ENCODE results near the gene PRCP. TPM values are rescaled to one million over a fixed set of nuclear protein-coding genes. Genes with fewer than 3 reads are reported as not detected.

Gene PRCP
- total RNA-seq, 2 experiments from 2014 or later = 23.0 to 23.3 TPM

DNA sequence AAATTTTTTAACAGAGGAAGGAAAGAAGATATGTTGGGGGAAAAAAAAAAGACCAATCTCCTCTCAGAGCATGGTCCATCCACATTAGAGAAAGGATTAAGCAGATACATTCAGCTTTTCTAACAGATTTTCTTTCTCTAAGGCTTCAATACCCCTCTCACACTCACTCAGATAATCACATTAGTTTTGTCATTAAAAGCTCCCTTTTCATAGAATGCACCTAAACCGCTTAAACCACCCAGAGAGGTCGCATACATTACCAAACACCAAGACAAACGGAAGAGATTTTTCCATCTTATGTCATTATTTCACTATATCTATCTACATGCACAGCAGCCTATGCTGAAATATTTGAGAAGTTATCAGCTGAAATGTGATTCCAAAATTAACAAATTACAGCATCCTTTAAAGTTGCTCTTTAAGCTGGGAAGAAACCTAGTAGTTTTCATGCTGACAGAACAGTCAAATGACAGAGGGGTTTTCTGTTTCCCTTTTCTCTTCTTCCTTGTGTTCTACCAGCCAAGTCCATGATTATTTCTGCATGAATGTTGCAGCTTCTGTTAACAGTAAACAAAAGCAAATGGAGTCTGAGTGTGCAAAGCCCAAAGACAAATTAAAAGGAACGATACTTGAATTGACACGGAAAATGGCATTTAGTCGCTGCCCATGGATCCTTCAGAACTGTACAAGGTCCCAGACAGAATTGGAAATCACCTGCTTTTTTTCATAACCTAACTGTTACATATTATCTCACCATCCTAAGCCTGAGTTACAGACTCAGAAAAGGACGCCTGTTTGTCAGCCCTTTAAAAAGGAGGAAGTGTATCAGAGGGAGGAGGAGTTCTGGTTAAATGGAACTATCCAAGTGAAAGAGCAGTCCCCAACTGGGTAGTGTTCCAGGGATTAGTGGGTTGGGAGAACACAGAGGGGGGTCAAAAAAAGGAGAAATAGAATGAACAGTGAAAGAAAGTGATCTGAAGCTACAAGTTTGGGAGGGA lies 54.6 kb downstream of the PRCP start:
- intact Hi-C loops (cut with micrococcal nuclease) = no loop called here
- H3K4me1 Mint-ChIP-seq (ENCODE audit: low read depth) = no peaks in the 10 kb centered on the region
- no peak overlapping the region for H3K27ac Mint-ChIP-seq
- no peaks in the 10 kb centered on the region for H3K27me3 Mint-ChIP-seq (ENCODE audit: low read depth)
- CTCF ChIA-PET = interaction anchor here (0.5 to 0.9 kb wide), 3 partner anchors 22 to 756 kb away, joined by 3 to 4 read pairs (median 3); no protein-coding TSS in a partner anchor
- peaks cover 1% of the 10 kb centered on the region for H3K36me3 Mint-ChIP-seq (ENCODE audit: low read depth)
- no peak for DNase-seq
- no peaks in the 10 kb centered on the region for H3K9me3 Mint-ChIP-seq
- no peak overlapping the region for H3K4me3 Mint-ChIP-seq

DNA sequence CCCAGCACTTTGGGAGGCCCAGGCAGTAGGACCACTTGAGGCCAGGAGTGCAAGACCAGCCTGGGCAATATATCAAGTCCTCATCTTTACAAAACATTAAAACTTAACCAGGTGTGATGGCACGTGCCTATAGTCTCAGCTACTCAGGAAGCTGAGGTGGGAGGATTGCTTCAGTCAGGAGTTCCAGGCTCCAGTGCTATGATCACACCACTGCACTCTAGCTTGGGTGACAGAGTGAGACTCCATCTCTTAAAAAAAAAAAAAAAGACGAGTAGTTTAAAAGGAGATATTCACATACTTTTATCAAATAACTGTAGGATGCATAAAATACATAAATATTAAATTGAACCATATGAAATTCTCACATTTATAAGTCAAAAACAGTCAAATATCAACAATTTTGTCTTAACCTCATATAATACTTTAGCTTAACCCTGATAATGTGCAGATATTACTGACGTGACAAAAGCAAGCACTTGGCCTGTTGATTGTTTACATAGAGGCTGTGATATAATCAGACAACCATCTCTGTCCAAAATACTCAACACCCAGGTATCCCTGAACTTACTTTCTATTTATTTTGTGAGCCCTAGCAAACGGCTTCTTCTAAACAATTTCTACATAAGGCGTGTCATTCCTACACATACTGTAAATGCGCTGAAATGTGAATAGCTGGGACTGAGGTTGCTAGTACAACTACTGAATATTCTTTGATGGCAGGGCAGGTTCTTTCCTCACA lies 57.0 kb downstream of the PRCP start:
- intact Hi-C loops (cut with micrococcal nuclease) = no loop called here
- no peaks in the 10 kb centered on the region for H3K4me1 Mint-ChIP-seq (ENCODE audit: low read depth)
- CTCF ChIA-PET = interaction anchor here (0.6 to 1.0 kb wide), 3 partner anchors 24 to 407 kb away, joined by 3 to 4 read pairs (median 3); no protein-coding TSS in a partner anchor
- H3K9me3 Mint-ChIP-seq = no peaks in the 10 kb centered on the region
- DNase-seq = no peak
- H3K27ac Mint-ChIP-seq = no peak overlapping the region
- no peaks in the 10 kb centered on the region for H3K27me3 Mint-ChIP-seq (ENCODE audit: low read depth)
- peaks cover 1% of the 10 kb centered on the region for H3K36me3 Mint-ChIP-seq (ENCODE audit: low read depth)
- no peak overlapping the region for H3K4me3 Mint-ChIP-seq

DNA sequence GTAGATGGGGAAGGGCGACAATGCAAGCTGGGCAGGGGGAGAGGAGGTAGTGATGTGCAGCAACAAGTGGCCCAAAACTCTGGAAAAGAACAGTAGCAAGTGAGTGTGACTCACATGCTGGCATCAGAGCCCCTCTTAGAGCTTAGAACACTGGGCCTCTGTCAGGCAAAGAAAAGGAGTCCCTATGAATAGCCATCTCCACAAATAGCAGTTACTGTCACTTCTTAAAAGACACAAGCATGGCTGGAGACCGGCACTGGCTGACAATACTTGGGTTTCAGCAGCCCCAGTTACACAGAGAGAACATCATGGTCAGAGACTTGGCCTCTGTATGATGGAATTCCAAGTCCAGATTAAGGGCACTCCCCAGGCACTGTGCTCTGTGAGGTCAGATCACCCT lies 58.2 kb downstream of the PRCP start:
- H3K9me3 Mint-ChIP-seq = no peaks in the 10 kb centered on the region
- CTCF ChIA-PET = interaction anchor here (0.8 kb wide), 1 partner anchor 25 kb away, joined by 3 read pairs; no protein-coding TSS in a partner anchor
- H3K27me3 Mint-ChIP-seq (ENCODE audit: low read depth) = no peaks in the 10 kb centered on the region
- no peak overlapping the region for H3K27ac Mint-ChIP-seq
- intact Hi-C loops (cut with micrococcal nuclease) = no loop called here
- no peak overlapping the region for H3K4me3 Mint-ChIP-seq
- no peak for DNase-seq
- H3K36me3 Mint-ChIP-seq (ENCODE audit: low read depth) = peaks cover 1% of the 10 kb centered on the region
- H3K4me1 Mint-ChIP-seq (ENCODE audit: low read depth) = no peaks in the 10 kb centered on the region

DNA sequence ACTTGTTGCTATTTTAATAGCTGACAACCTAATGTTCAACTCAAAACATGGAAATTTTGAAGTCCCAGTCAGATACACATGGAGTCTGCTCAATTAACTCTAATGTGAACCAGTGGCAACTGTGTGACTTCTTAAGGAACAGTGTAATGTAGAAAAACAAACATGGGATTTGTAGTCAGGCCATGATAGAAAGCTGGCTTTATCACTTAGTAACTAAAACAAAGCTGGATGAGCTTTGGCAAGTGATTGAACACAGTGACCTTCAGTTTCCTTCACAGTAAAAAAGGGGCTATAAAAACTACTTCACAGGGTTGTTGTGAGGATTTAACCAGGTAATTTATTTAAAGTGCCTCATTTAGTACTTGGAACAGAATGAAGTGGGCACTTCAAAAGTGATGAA lies 62.6 kb downstream of the PRCP start:
- intact Hi-C loops (cut with micrococcal nuclease) = no loop called here
- H3K9me3 Mint-ChIP-seq = no peaks in the 10 kb centered on the region
- H3K36me3 Mint-ChIP-seq (ENCODE audit: low read depth) = peaks cover 20% of the 10 kb centered on the region
- no peak for DNase-seq
- no peak overlapping the region for H3K27ac Mint-ChIP-seq
- CTCF ChIA-PET = no interaction called here
- no peak overlapping the region for H3K4me3 Mint-ChIP-seq
- no peaks in the 10 kb centered on the region for H3K27me3 Mint-ChIP-seq (ENCODE audit: low read depth)
- no peaks in the 10 kb centered on the region for H3K4me1 Mint-ChIP-seq (ENCODE audit: low read depth)

DNA sequence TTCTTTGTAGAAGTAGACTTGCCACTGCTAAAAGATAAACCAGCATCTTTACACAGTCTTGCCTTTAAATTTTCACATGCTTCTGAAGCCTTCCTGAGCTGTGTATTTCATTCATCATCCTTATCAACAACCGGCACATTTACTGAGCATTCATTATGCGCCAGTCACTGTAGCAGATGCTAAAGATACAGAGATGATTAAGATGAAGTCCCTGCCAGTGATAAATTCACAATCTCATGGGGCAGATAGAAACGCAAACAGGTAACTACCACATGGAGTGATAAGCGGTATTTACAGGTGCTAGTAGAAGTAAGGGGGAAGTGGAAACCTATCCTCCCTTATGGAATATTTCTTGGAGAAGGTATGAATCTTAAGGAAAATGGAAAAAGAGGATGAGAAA lies 67.2 kb downstream of the PRCP start:
- no peaks in the 10 kb centered on the region for H3K9me3 Mint-ChIP-seq
- H3K4me3 Mint-ChIP-seq = no peak overlapping the region
- no peak overlapping the region for H3K27ac Mint-ChIP-seq
- DNase-seq = no peak
- no peaks in the 10 kb centered on the region for H3K27me3 Mint-ChIP-seq (ENCODE audit: low read depth)
- CTCF ChIA-PET = interaction anchor here (0.6 kb wide), 1 partner anchor 416 kb away, joined by 3 read pairs; no protein-coding TSS in a partner anchor
- peaks cover 23% of the 10 kb centered on the region for H3K36me3 Mint-ChIP-seq (ENCODE audit: low read depth)
- H3K4me1 Mint-ChIP-seq (ENCODE audit: low read depth) = no peaks in the 10 kb centered on the region
- intact Hi-C loops (cut with micrococcal nuclease) = no loop called here

GRCh38 chr11:82831364-82831763 lies 68.9 kb downstream of the PRCP start:
- Mint-ChIP-seq H3K4me3 (no peak overlapping the region), H3K36me3 (ENCODE audit: low read depth) (peaks cover 23% of the 10 kb centered on the region), H3K27me3 (ENCODE audit: low read depth) (no peaks in the 10 kb centered on the region), H3K9me3 (no peaks in the 10 kb centered on the region), H3K4me1 (ENCODE audit: low read depth) (no peaks in the 10 kb centered on the region), H3K27ac (no peak overlapping the region)
- CTCF ChIA-PET = interaction anchor here (0.6 kb wide), 1 partner anchor 136 kb away, joined by 3 read pairs; no protein-coding TSS in a partner anchor
- intact Hi-C loops (cut with micrococcal nuclease) = no loop called here
- no peak for DNase-seq

DNA sequence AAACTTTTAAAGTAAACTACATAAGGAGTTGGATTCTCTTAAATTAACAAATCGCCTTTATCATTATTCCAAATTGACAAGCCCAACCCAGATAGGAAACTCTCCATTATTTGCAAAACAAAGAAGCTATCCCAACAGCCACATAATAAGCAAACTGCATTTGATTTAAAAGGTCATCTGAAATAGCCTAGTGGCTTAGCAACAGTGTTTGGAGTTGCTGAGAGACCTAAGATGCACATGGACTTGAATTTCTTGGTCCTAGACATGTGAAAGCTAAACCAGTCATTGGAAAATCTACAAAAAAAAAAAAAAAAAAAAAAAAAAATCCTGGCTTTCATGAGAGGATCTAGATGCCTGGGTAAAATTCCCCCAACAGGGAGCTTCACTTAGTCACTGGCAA lies 69.5 kb downstream of the PRCP start:
- no peak for DNase-seq
- H3K9me3 Mint-ChIP-seq = no peaks in the 10 kb centered on the region
- H3K4me1 Mint-ChIP-seq (ENCODE audit: low read depth) = no peaks in the 10 kb centered on the region
- intact Hi-C loops (cut with micrococcal nuclease) = no loop called here
- H3K4me3 Mint-ChIP-seq = no peak overlapping the region
- no peaks in the 10 kb centered on the region for H3K27me3 Mint-ChIP-seq (ENCODE audit: low read depth)
- H3K36me3 Mint-ChIP-seq (ENCODE audit: low read depth) = peaks cover 19% of the 10 kb centered on the region
- CTCF ChIA-PET = interaction anchor here (0.6 kb wide), 1 partner anchor 135 kb away, joined by 3 read pairs; no protein-coding TSS in a partner anchor
- H3K27ac Mint-ChIP-seq = no peak overlapping the region

DNA sequence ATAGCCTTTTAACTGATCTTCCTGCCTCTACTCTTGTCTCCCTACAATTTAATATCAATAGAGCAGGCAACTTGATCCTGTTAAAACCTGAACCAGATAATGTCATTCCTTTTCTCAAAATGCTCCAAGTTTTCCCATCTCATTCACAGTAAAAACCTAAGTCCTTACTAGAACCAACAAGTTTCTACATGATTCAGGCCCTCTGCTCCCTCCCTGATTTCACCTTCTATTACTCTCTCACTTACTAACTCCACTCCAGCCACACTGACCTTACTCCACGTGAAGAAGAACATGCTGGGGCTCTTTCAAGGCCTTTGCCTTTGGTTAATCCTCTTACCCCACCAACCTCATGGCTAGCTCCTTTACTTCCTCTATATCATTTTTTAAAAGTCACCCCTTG lies 71.1 kb downstream of the PRCP start:
- no peak for DNase-seq
- no peaks in the 10 kb centered on the region for H3K4me1 Mint-ChIP-seq (ENCODE audit: low read depth)
- H3K9me3 Mint-ChIP-seq = no peaks in the 10 kb centered on the region
- CTCF ChIA-PET = no interaction called here
- intact Hi-C loops (cut with micrococcal nuclease) = no loop called here
- H3K36me3 Mint-ChIP-seq (ENCODE audit: low read depth) = peaks cover 16% of the 10 kb centered on the region
- H3K27ac Mint-ChIP-seq = no peak overlapping the region
- H3K4me3 Mint-ChIP-seq = no peak overlapping the region
- H3K27me3 Mint-ChIP-seq (ENCODE audit: low read depth) = no peaks in the 10 kb centered on the region

- intact Hi-C loops (cut with micrococcal nuclease) = no loop called here
- Mint-ChIP-seq H3K27ac (no peak overlapping the region), H3K4me1 (ENCODE audit: low read depth) (no peaks in the 10 kb centered on the region), H3K27me3 (ENCODE audit: low read depth) (no peaks in the 10 kb centered on the region), H3K36me3 (ENCODE audit: low read depth) (peaks cover 15% of the 10 kb centered on the region), H3K9me3 (no peaks in the 10 kb centered on the region), H3K4me3 (no peak overlapping the region)
- no peak for DNase-seq
- CTCF ChIA-PET = no interaction called here
Measured at GRCh38 chr11:82828472-82828871, 71.8 kb downstream of the PRCP start.

DNA sequence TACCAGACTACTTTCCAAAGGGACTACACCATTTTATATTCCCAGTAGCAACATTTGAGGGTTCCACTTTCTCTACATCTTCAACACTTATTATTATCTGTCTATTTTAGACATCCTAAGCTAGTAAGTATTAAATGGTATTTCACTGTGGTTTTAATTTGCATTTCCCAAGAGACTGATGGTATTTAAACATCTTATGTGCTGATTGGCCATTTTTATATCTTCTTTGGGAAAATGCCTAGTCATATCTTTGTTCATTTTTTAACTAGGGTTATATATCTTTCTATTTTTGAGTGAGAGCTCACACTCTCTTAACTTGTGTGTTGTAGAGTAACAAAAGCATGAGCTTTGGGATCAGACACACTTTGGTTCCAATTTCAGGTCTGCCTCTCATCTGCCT lies 73.7 kb downstream of the PRCP start:
- intact Hi-C loops (cut with micrococcal nuclease) = no loop called here
- CTCF ChIA-PET = no interaction called here
- H3K9me3 Mint-ChIP-seq = no peaks in the 10 kb centered on the region
- no peaks in the 10 kb centered on the region for H3K27me3 Mint-ChIP-seq (ENCODE audit: low read depth)
- no peak overlapping the region for H3K4me3 Mint-ChIP-seq
- H3K4me1 Mint-ChIP-seq (ENCODE audit: low read depth) = no peaks in the 10 kb centered on the region
- DNase-seq = no peak
- H3K27ac Mint-ChIP-seq = no peak overlapping the region
- peaks cover 4% of the 10 kb centered on the region for H3K36me3 Mint-ChIP-seq (ENCODE audit: low read depth)

DNA sequence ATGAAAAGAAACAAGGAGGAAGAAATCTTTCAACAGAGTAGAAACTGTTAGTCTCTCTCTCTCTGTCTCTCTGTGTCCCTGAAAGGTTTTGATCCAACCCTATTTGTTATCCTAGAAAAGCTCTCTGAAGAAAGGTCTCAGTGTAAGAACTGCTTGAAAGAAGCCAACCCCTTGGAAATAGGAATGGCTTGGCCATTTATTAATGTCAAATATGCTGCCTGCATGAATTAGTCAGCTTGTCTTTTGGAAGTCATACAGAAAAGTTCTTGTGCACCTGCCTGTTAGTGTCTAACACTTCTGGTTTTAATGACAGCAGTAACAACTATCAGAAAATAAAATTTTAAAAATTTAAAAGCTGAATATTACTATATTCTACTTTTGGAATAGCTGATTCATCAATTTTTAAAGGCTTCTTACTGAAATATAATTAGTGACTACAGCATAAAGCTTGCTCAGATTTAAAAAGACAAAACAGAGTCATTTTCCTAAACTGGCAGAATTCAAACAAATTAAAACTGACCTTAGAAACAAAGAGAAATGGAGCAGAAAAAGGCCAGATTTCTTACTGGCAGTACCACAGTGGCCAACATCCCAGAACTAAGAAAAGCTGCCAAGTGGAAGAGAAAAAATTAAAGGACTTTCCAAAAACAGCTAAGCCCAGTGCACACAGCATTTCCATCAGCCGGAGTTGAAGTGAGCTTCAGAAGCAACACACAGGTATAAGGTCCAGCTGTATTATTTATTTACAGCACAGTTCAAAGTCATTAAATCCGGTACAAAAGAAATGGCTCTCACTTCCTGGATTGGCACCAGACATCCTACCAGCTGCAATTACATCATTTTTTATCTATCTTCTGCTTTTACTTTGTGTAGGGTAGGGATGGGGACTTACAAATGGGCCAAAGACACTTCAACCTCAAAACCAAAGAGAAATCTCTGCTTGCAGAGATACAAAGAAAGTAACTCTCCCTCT lies 76.3 kb downstream of the PRCP start:
- no peaks in the 10 kb centered on the region for H3K27me3 Mint-ChIP-seq (ENCODE audit: low read depth)
- H3K36me3 Mint-ChIP-seq (ENCODE audit: low read depth) = peaks cover 4% of the 10 kb centered on the region
- intact Hi-C loops (cut with micrococcal nuclease) = no loop called here
- no peak for DNase-seq
- no peak overlapping the region for H3K4me3 Mint-ChIP-seq
- H3K4me1 Mint-ChIP-seq (ENCODE audit: low read depth) = no peaks in the 10 kb centered on the region
- no peaks in the 10 kb centered on the region for H3K9me3 Mint-ChIP-seq
- H3K27ac Mint-ChIP-seq = no peak overlapping the region
- CTCF ChIA-PET = interaction anchor here (0.7 to 1.2 kb wide), 4 partner anchors 9 to 999 kb away, joined by 3 to 5 read pairs (median 3); no protein-coding TSS in a partner anchor

Data from activated naive CD4-positive, alpha-beta T cell treated with anti-CD3 and anti-CD28 coated beads for 36 hours (primary cell).